MM.1S (cell line): ENCODE data around the gene ZNF827.

Experiments used
- DNase-seq: peaks from one replicate; pipeline ENCODE4 v3.0.0-alpha.2; 2015
- H2AFZ ChIP-seq: fragments of 300-600 bp; sonication (generic); 2 replicates; pipeline ENCODE4 v1.6.0; 2016; ENCODE audit warnings: antibody characterized with exemption, low read length
- H3F3A ChIP-seq: fragments of 300-600 bp; sonication (generic); 2 replicates; pipeline ENCODE4 v1.6.1; 2016; ENCODE audit warnings: mild to moderate bottlenecking, antibody characterized with exemption, low read length, moderate library complexity, mixed read lengths; ENCODE audit not compliant: insufficient read depth
- H3K27ac ChIP-seq: fragments of 300-600 bp; sonication (generic); 2 replicates; pipeline ENCODE4 v1.5.1; 2016; ENCODE audit warnings: mild to moderate bottlenecking, low read length
- H3K27me3 ChIP-seq: fragments of 300-600 bp; sonication (generic); replicated peaks from 2 replicates; pipeline ENCODE4 v1.6.0; 2016; ENCODE audit warnings: low read length; ENCODE audit not compliant: insufficient read depth
- H3K36me3 ChIP-seq: fragments of 300-600 bp; sonication (generic); replicated peaks from 2 replicates; pipeline ENCODE4 v1.6.1; 2016; ENCODE audit warnings: mild to moderate bottlenecking, low read length, mixed read lengths; ENCODE audit not compliant: insufficient read depth
- H3K4me1 ChIP-seq: fragments of 300-600 bp; sonication (generic); 2 replicates; pipeline ENCODE4 v1.6.1; 2016; ENCODE audit warnings: low read length, mixed read lengths
- H3K4me2 ChIP-seq: fragments of 300-600 bp; sonication (generic); 2 replicates; pipeline ENCODE4 v1.6.0; 2016; ENCODE audit warnings: low read depth, low read length
- H3K4me3 ChIP-seq: fragments of 300-600 bp; sonication (generic); 2 replicates; pipeline ENCODE4 v1.5.1; 2016; ENCODE audit warnings: low read length, mixed read lengths
- H3K79me2 ChIP-seq: fragments of 300-600 bp; sonication (generic); 2 replicates; pipeline ENCODE4 v1.6.1; 2016; ENCODE audit warnings: mixed run types, low read length, mixed read lengths
- H3K9ac ChIP-seq: fragments of 300-600 bp; sonication (generic); 2 replicates; pipeline ENCODE4 v1.6.1; 2016; ENCODE audit warnings: low read length, mixed read lengths
- H3K9me2 ChIP-seq: fragments of 300-600 bp; sonication (generic); replicated peaks from 2 replicates; pipeline ENCODE4 v1.6.1; 2016; ENCODE audit warnings: mild to moderate bottlenecking, low read length, mixed read lengths; ENCODE audit not compliant: insufficient read depth
- H3K9me3 ChIP-seq: fragments of 300-600 bp; sonication (generic); replicated peaks from 2 replicates; pipeline ENCODE4 v1.6.1; 2016; ENCODE audit warnings: mild to moderate bottlenecking, low read length, mixed read lengths; ENCODE audit not compliant: insufficient read depth
- H4K20me1 ChIP-seq: fragments of 300-600 bp; sonication (generic); 2 replicates; pipeline ENCODE4 v1.6.1; 2016; ENCODE audit warnings: mild to moderate bottlenecking, low read length, moderate library complexity, mixed read lengths; ENCODE audit not compliant: insufficient read depth
- CTCF ChIP-seq: fragments of 300-600 bp; sonication (generic); IDR thresholded peaks from 2 replicates; pipeline ENCODE4 v1.5.1; 2016; ENCODE audit warnings: antibody characterized with exemption, low read length, mixed read lengths
- EZH2 ChIP-seq: fragments of 300-600 bp; sonication (generic); optimal IDR thresholded peaks from 2 replicates; pipeline ENCODE3; 2017; ENCODE audit warnings: low read depth, mild to moderate bottlenecking, antibody characterized with exemption, low read length, mixed read lengths
- EZH2phosphoT487 ChIP-seq: fragments of 300-600 bp; sonication (generic); IDR thresholded peaks from 2 replicates; pipeline ENCODE4 v1.6.1; 2018; ENCODE audit warnings: antibody characterized with exemption, low read length

Gene ZNF827

GRCh38 chr4:145820407-145820806, 118.2 kb downstream of the ZNF827 start:
- Histone ChIP-seq H3F3A (peaks cover 22% of the 10 kb centered on the region), H3K36me3 (no peaks in the 10 kb centered on the region), H4K20me1 (no peaks in the 10 kb centered on the region), H3K27me3 (no peaks in the 10 kb centered on the region), H3K79me2 (no peaks in the 10 kb centered on the region), H3K9ac (peak overlapping the region; percentile 34), H3K4me2 (peak overlapping the region; percentile 48), H3K4me3 (peak overlapping the region; percentile 28), H3K4me1 (peaks cover 52% of the 10 kb centered on the region), H3K9me2 (no peaks in the 10 kb centered on the region), H2AFZ (peak overlapping the region; percentile 31), H3K27ac (peak overlapping the region; percentile 82), H3K9me3 (no peaks in the 10 kb centered on the region)
- TF ChIP-seq EZH2phosphoT487, result no peak
- DNase-seq, result peak; percentile 8

- peak; percentile 91 for DNase-seq
- Histone ChIP-seq H3K27me3 (no peaks in the 10 kb centered on the region), H3F3A (peaks cover 22% of the 10 kb centered on the region), H3K4me2 (peak overlapping the region; percentile 48), H3K79me2 (no peaks in the 10 kb centered on the region), H3K4me3 (peak overlapping the region; percentile 39), H3K9ac (peak overlapping the region; percentile 52), H3K36me3 (no peaks in the 10 kb centered on the region), H4K20me1 (no peaks in the 10 kb centered on the region), H3K9me3 (no peaks in the 10 kb centered on the region), H3K4me1 (peaks cover 52% of the 10 kb centered on the region), H3K9me2 (no peaks in the 10 kb centered on the region), H3K27ac (peak overlapping the region; percentile 82), H2AFZ (0 out of 2 replicates have a peak overlapping the region, but pooled peaks have one; percentile 6)
- no peak for TF ChIP-seq EZH2
Observed at GRCh38 chr4:145819853-145820181, 118.8 kb downstream of the ZNF827 start.

- Histone ChIP-seq H3K4me2 (peak overlapping the region; percentile 48), H3K4me1 (peaks cover 52% of the 10 kb centered on the region), H3K9me3 (no peaks in the 10 kb centered on the region), H3F3A (peaks cover 22% of the 10 kb centered on the region), H3K9ac (peak overlapping the region; percentile 52; the same call in 1 of the 2 replicates), H3K27me3 (no peaks in the 10 kb centered on the region), H2AFZ (0 out of 2 replicates have a peak overlapping the region, but pooled peaks have one; percentile 6), H4K20me1 (no peaks in the 10 kb centered on the region), H3K79me2 (no peaks in the 10 kb centered on the region), H3K9me2 (no peaks in the 10 kb centered on the region), H3K27ac (peak overlapping the region; percentile 82), H3K4me3 (peak overlapping the region; percentile 39; the same call in 1 of the 2 replicates), H3K36me3 (no peaks in the 10 kb centered on the region)
- TF ChIP-seq EZH2 (no peak), CTCF (no peak), EZH2phosphoT487 (no peak)
- no peak for DNase-seq
Observed at GRCh38 chr4:145819101-145819852, 119.3 kb downstream of the ZNF827 start.

GRCh38 chr4:145818011-145818410, 120.6 kb downstream of the ZNF827 start:
- Histone ChIP-seq H3K9ac (no peak overlapping the region), H4K20me1 (no peaks in the 10 kb centered on the region), H3K4me2 (no peak overlapping the region), H3K79me2 (no peaks in the 10 kb centered on the region), H2AFZ (no peak overlapping the region), H3K36me3 (no peaks in the 10 kb centered on the region), H3K9me2 (no peaks in the 10 kb centered on the region), H3K9me3 (no peaks in the 10 kb centered on the region), H3K27ac (no peak overlapping the region), H3K4me1 (peaks cover 52% of the 10 kb centered on the region), H3F3A (peaks cover 22% of the 10 kb centered on the region), H3K4me3 (no peak overlapping the region), H3K27me3 (no peaks in the 10 kb centered on the region)
- no peak for TF ChIP-seq CTCF
- no peak for TF ChIP-seq EZH2
- no peak for TF ChIP-seq EZH2phosphoT487
- no peak for DNase-seq
